MM.1S (cell line): ENCODE results near the gene MKKS.

Experiments
- DNase-seq: peaks from one replicate; pipeline ENCODE4 v3.0.0-alpha.2; 2015
- H2AFZ ChIP-seq: fragments of 300-600 bp; sonication (generic); 2 replicates; pipeline ENCODE4 v1.6.0; 2016; ENCODE audit warnings: antibody characterized with exemption, low read length
- H3F3A ChIP-seq: fragments of 300-600 bp; sonication (generic); 2 replicates; pipeline ENCODE4 v1.6.1; 2016; ENCODE audit warnings: mild to moderate bottlenecking, antibody characterized with exemption, low read length, moderate library complexity, mixed read lengths; ENCODE audit not compliant: insufficient read depth
- H3K27ac ChIP-seq: fragments of 300-600 bp; sonication (generic); 2 replicates; pipeline ENCODE4 v1.5.1; 2016; ENCODE audit warnings: mild to moderate bottlenecking, low read length
- H3K27me3 ChIP-seq: fragments of 300-600 bp; sonication (generic); replicated peaks from 2 replicates; pipeline ENCODE4 v1.6.0; 2016; ENCODE audit warnings: low read length; ENCODE audit not compliant: insufficient read depth
- H3K36me3 ChIP-seq: fragments of 300-600 bp; sonication (generic); replicated peaks from 2 replicates; pipeline ENCODE4 v1.6.1; 2016; ENCODE audit warnings: mild to moderate bottlenecking, low read length, mixed read lengths; ENCODE audit not compliant: insufficient read depth
- H3K4me1 ChIP-seq: fragments of 300-600 bp; sonication (generic); 2 replicates; pipeline ENCODE4 v1.6.1; 2016; ENCODE audit warnings: low read length, mixed read lengths
- H3K4me2 ChIP-seq: fragments of 300-600 bp; sonication (generic); 2 replicates; pipeline ENCODE4 v1.6.0; 2016; ENCODE audit warnings: low read depth, low read length
- H3K4me3 ChIP-seq: fragments of 300-600 bp; sonication (generic); 2 replicates; pipeline ENCODE4 v1.5.1; 2016; ENCODE audit warnings: low read length, mixed read lengths
- H3K79me2 ChIP-seq: fragments of 300-600 bp; sonication (generic); 2 replicates; pipeline ENCODE4 v1.6.1; 2016; ENCODE audit warnings: mixed run types, low read length, mixed read lengths
- H3K9ac ChIP-seq: fragments of 300-600 bp; sonication (generic); 2 replicates; pipeline ENCODE4 v1.6.1; 2016; ENCODE audit warnings: low read length, mixed read lengths
- H3K9me2 ChIP-seq: fragments of 300-600 bp; sonication (generic); replicated peaks from 2 replicates; pipeline ENCODE4 v1.6.1; 2016; ENCODE audit warnings: mild to moderate bottlenecking, low read length, mixed read lengths; ENCODE audit not compliant: insufficient read depth
- H3K9me3 ChIP-seq: fragments of 300-600 bp; sonication (generic); replicated peaks from 2 replicates; pipeline ENCODE4 v1.6.1; 2016; ENCODE audit warnings: mild to moderate bottlenecking, low read length, mixed read lengths; ENCODE audit not compliant: insufficient read depth
- H4K20me1 ChIP-seq: fragments of 300-600 bp; sonication (generic); 2 replicates; pipeline ENCODE4 v1.6.1; 2016; ENCODE audit warnings: mild to moderate bottlenecking, low read length, moderate library complexity, mixed read lengths; ENCODE audit not compliant: insufficient read depth
- EZH2 ChIP-seq: fragments of 300-600 bp; sonication (generic); optimal IDR thresholded peaks from 2 replicates; pipeline ENCODE3; 2017; ENCODE audit warnings: low read depth, mild to moderate bottlenecking, antibody characterized with exemption, low read length, mixed read lengths
- EZH2phosphoT487 ChIP-seq: fragments of 300-600 bp; sonication (generic); IDR thresholded peaks from 2 replicates; pipeline ENCODE4 v1.6.1; 2018; ENCODE audit warnings: antibody characterized with exemption, low read length
- TF ChIP-seq, protein P1 (sequence below): fragments of 300-600 bp; sonication (generic); IDR thresholded peaks from 2 replicates; pipeline ENCODE4 v1.5.1; 2016; ENCODE audit warnings: antibody characterized with exemption, low read length, mixed read lengths

The MKKS gene

DNA sequence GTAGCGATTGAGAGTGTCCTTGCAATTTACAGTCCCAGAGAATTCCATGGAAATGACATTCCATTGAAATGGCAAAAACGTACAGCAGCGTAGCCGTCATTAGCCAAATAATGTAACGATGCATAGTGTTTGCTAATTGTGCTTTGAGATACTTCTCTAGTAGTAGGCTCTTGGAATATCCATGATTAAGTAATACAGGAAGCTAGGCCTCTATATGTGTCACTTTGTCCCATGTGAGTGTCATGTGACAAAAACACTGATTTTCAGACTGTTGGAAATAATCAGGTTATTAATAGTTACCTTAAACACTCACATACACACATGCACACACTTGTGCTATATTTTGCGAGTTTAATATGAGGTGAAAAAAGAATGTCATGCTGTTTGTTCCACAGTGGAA, 36.3 kb upstream of the MKKS start:
- no peak for DNase-seq
- no peak overlapping the region for H3K4me3 ChIP-seq
- no peak overlapping the region for H3K9ac ChIP-seq
- no peak overlapping the region for H3K4me2 ChIP-seq
- no peaks in the 10 kb centered on the region for H3K9me2 ChIP-seq
- TF ChIP-seq, protein P1, sequence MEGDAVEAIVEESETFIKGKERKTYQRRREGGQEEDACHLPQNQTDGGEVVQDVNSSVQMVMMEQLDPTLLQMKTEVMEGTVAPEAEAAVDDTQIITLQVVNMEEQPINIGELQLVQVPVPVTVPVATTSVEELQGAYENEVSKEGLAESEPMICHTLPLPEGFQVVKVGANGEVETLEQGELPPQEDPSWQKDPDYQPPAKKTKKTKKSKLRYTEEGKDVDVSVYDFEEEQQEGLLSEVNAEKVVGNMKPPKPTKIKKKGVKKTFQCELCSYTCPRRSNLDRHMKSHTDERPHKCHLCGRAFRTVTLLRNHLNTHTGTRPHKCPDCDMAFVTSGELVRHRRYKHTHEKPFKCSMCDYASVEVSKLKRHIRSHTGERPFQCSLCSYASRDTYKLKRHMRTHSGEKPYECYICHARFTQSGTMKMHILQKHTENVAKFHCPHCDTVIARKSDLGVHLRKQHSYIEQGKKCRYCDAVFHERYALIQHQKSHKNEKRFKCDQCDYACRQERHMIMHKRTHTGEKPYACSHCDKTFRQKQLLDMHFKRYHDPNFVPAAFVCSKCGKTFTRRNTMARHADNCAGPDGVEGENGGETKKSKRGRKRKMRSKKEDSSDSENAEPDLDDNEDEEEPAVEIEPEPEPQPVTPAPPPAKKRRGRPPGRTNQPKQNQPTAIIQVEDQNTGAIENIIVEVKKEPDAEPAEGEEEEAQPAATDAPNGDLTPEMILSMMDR = no peak
- TF ChIP-seq EZH2phosphoT487 = no peak
- TF ChIP-seq EZH2 = no peak
- no peak overlapping the region for H3K27ac ChIP-seq
- H3K27me3 ChIP-seq = no peaks in the 10 kb centered on the region
- H3K36me3 ChIP-seq = no peaks in the 10 kb centered on the region
- no peak overlapping the region for H2AFZ ChIP-seq
- H3K79me2 ChIP-seq = no peaks in the 10 kb centered on the region
- peaks cover 6% of the 10 kb centered on the region; the same call in 1 of the 2 replicates for H3K4me1 ChIP-seq
- H3K9me3 ChIP-seq = no peaks in the 10 kb centered on the region
- no peaks in the 10 kb centered on the region for H4K20me1 ChIP-seq
- no peaks in the 10 kb centered on the region for H3F3A ChIP-seq

DNA sequence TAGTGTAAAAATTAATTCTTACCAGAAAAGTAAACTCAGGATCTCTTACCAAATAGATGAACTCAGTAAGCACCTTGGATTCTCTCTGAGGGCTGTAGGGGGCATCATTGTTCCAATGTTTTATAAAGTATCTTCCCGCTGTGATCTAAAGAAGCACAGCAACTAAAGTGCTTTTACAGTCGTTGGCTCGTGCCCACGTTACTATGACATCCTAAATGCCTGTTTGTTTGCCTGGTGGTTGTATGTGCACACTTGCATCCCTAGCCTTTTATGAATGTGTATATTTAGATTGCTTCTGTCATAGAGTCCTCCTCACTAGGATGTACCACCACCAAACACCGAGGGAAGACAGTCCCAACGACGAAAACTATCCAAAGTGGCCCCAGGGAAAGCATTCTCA, 35.6 kb upstream of the MKKS start:
- H3K9me2 ChIP-seq = no peaks in the 10 kb centered on the region
- H3K36me3 ChIP-seq = no peaks in the 10 kb centered on the region
- no peaks in the 10 kb centered on the region for H3K9me3 ChIP-seq
- H3K4me2 ChIP-seq = no peak overlapping the region
- H4K20me1 ChIP-seq = no peaks in the 10 kb centered on the region
- no peaks in the 10 kb centered on the region for H3K79me2 ChIP-seq
- no peak overlapping the region for H2AFZ ChIP-seq
- H3K27ac ChIP-seq = no peak overlapping the region
- no peaks in the 10 kb centered on the region for H3K27me3 ChIP-seq
- peaks cover 6% of the 10 kb centered on the region; the same call in 1 of the 2 replicates for H3K4me1 ChIP-seq
- TF ChIP-seq, protein P1 = peak; percentile 34
- TF ChIP-seq EZH2 (no peak), EZH2phosphoT487 (no peak)
- H3K9ac ChIP-seq = no peak overlapping the region
- H3F3A ChIP-seq = no peaks in the 10 kb centered on the region
- DNase-seq = peak; percentile 51
- no peak overlapping the region for H3K4me3 ChIP-seq

DNA sequence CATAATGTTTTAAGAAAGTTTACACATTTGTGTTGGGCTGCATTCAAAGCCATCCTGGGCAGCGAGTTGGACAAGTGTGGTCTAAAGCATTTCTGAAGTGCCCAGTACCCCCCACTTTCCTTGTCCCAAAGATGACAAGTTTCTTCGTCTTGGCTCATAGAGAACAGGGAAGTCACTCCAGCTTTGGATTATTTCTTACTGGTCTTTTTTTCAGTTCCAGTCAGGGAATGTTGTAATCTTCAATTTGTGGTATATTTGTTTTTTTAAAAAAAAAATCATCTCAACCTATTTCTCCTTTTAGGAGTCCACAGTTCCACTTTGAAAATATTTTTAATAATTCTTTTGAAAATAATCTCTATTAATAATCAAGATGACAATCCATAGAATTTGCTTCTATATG, 35.0 kb upstream of the MKKS start:
- Histone ChIP-seq H2AFZ (no peak overlapping the region), H3K4me2 (no peak overlapping the region), H3K36me3 (no peaks in the 10 kb centered on the region), H3K79me2 (no peaks in the 10 kb centered on the region), H3K4me3 (no peak overlapping the region), H3K4me1 (peaks cover 6% of the 10 kb centered on the region; the same call in 1 of the 2 replicates), H3F3A (no peaks in the 10 kb centered on the region), H3K27ac (no peak overlapping the region), H3K9me2 (no peaks in the 10 kb centered on the region), H3K9ac (no peak overlapping the region), H3K9me3 (no peaks in the 10 kb centered on the region), H3K27me3 (no peaks in the 10 kb centered on the region), H4K20me1 (no peaks in the 10 kb centered on the region)
- TF ChIP-seq, protein P1 = no peak
- TF ChIP-seq EZH2phosphoT487 = no peak
- no peak for TF ChIP-seq EZH2
- DNase-seq = no peak
